ENCODE results near the gene RGS16.

RGS16 gene

DNA sequence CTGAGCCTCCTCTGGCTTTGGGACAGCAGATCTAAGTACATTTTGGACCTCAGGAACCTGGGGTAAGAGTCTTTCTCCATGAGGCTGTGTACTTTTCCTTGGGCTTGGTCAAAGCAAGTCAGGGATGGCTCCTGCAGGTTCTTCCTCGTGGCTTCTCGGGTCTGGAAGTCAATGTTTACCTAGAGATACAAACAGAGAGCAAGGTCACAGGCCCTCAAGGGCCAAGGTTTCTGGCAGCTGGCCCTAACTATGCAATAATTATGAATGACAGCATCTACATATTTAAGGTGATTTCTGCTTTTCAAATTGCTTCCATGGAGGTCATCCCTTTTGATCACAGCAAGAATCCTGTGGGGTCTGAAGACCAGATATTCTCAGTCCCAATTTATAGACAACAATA, 42.5 kb upstream of the RGS16 start:
- no peak overlapping the region for H3K4me3 ChIP-seq (ENCODE audit: low read depth, low read length)

DNA sequence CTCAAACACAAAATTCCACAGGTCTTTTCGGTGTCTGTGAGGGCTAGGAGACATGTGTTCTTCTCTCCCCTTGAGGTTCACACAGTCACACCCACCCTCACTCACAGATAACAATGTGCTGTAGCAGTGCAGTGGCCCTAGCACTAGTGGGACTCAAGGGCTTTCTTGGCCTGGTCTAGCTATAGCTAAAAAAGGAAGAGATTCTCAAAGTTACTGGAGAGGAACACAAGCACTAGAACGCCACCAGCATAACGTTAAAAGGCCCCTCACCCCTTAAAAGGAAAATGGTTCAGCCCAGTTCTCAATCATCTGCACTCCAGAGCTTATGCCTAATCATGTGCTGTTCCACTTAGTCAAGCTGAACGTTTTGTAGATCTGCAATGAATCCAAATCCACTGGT, 40.7 kb upstream of the RGS16 start:
- TF ChIP-seq, protein P1, sequence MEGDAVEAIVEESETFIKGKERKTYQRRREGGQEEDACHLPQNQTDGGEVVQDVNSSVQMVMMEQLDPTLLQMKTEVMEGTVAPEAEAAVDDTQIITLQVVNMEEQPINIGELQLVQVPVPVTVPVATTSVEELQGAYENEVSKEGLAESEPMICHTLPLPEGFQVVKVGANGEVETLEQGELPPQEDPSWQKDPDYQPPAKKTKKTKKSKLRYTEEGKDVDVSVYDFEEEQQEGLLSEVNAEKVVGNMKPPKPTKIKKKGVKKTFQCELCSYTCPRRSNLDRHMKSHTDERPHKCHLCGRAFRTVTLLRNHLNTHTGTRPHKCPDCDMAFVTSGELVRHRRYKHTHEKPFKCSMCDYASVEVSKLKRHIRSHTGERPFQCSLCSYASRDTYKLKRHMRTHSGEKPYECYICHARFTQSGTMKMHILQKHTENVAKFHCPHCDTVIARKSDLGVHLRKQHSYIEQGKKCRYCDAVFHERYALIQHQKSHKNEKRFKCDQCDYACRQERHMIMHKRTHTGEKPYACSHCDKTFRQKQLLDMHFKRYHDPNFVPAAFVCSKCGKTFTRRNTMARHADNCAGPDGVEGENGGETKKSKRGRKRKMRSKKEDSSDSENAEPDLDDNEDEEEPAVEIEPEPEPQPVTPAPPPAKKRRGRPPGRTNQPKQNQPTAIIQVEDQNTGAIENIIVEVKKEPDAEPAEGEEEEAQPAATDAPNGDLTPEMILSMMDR (IDR thresholded peaks at IDR 0.05; ENCODE audit: borderline replicate concordance, insufficient read depth, low read depth, low read length) = no peak
- H3K4me3 ChIP-seq (ENCODE audit: low read depth, low read length) = no peak overlapping the region

More for the DNA sequence above, 42.5 kb upstream of the RGS16 start:
- TF ChIP-seq, protein P1 (IDR thresholded peaks at IDR 0.05; ENCODE audit: borderline replicate concordance, insufficient read depth, low read depth, low read length) = no peak

DNA sequence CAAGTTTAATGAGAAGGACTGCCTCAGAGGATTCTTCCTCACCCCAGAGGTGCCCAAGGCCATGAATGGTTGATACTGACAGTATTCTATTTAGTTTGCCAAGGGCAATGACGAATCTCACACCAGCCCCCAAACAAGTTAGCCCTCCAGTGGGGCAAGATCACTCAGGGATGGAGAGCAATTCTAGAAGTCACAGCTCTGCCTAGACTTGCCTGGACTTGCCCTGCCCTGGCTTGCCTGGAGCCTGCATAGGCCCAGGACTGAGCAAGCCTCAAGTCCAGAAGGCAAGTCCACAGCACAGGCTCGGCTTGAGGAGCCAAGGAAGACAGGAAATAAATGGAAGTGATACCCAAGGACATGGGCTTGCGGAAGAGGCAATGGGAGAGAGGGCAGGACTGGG, 39.5 kb upstream of the RGS16 start:
- TF ChIP-seq, protein P1 (IDR thresholded peaks at IDR 0.05; ENCODE audit: borderline replicate concordance, insufficient read depth, low read depth, low read length) = no peak
- no peak overlapping the region for H3K4me3 ChIP-seq (ENCODE audit: low read depth, low read length)

DNA sequence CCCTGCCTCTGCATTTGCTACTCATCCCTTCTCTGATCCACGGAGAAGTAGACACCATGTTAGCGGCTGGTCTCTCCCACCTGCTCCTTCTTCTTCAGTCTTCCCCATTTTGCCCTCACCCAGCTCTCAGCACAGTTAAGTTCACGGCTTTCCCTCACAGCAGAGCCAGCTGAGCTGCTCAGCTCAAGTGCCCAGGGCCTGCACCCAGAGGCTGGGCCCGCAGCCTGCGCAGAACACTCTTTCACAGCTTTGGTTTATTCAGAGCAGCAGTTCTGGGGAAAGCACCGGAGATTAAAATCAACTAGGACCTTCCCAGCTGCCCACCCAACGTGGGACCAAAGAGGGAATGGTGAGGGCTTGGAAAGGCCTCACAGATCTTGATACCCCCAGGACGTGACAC, 38.3 kb upstream of the RGS16 start:
- no peak overlapping the region for H3K4me3 ChIP-seq (ENCODE audit: low read depth, low read length)

DNA sequence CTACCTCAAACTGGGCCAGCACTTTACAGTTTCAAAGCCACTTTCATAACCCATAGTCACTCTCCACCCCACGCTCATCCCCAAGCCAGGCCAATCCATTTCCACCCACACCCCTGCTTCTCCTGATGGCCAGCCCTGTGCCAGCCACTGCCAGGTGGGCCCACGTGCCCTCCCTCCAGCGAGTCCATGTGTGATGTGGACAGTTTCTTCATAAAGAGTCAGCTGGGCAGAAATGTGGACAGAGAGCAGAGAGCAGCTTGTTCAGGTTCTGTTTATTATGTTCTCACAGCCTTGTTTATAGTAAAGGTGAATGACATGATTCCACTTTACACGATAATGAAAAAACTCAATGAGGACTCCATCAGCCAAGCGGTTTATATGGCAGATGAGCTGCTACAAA, 37.4 kb upstream of the RGS16 start:
- TF ChIP-seq, protein P1 (IDR thresholded peaks at IDR 0.05; ENCODE audit: borderline replicate concordance, insufficient read depth, low read depth, low read length) = no peak
- no peak overlapping the region for H3K4me3 ChIP-seq (ENCODE audit: low read depth, low read length)

More for the DNA sequence above, 38.3 kb upstream of the RGS16 start:
- TF ChIP-seq, protein P1 (IDR thresholded peaks at IDR 0.05; ENCODE audit: borderline replicate concordance, insufficient read depth, low read depth, low read length) = no peak

DNA sequence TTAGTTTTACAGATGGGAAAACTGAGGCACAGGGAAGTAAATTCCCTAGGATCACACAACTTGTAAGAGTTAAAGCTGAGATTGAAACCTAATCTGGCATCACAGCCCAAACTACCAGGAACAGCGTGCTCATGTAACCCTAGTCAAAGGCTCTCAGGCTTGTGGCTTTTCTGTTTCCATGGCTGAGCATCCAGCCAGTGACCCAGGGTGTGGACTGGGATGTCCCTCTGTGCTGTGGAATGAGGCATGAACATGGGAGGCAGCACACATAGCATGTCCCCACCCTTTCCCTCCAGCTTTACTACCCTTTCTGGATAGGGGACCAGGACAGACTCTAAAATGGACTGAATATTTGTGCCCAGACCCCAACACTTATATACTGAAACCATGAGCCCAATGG, 35.1 kb upstream of the RGS16 start:
- no peak overlapping the region for H3K4me3 ChIP-seq (ENCODE audit: low read depth, low read length)
- TF ChIP-seq, protein P1 (IDR thresholded peaks at IDR 0.05; ENCODE audit: borderline replicate concordance, insufficient read depth, low read depth, low read length) = no peak

DNA sequence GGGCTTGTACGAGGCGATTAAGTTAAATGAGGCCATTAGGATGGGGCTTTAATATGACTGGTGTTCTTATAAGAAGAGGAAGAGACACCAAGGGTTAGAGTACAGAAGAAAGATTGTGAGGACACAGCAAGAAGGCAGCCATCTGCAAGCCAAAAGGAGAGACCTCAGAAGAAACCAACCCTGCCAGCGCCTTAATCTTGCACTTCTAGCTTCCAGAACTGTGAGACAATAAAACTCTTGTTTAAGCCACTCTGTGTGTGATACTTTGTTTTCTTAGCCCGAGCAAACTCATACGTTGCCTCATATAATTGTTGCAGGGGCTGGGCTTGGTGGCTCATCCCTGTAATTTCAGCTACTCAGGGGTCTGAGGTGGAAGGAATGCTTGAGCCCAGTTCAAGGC, 33.6 kb upstream of the RGS16 start:
- TF ChIP-seq, protein P1 (IDR thresholded peaks at IDR 0.05; ENCODE audit: borderline replicate concordance, insufficient read depth, low read depth, low read length) = no peak
- no peak overlapping the region for H3K4me3 ChIP-seq (ENCODE audit: low read depth, low read length)
